ENCODE data around the gene MASP1.
"Not testable (repeated sequence)": the region's sequence is repeated elsewhere in the genome, so short reads cannot be mapped to it uniquely, and the experiment has no call there.

MASP1 gene

GRCh38 chr3:187242435-187242834, 49.1 kb downstream of the MASP1 start (continued):
- TF ChIP-seq, protein P1, sequence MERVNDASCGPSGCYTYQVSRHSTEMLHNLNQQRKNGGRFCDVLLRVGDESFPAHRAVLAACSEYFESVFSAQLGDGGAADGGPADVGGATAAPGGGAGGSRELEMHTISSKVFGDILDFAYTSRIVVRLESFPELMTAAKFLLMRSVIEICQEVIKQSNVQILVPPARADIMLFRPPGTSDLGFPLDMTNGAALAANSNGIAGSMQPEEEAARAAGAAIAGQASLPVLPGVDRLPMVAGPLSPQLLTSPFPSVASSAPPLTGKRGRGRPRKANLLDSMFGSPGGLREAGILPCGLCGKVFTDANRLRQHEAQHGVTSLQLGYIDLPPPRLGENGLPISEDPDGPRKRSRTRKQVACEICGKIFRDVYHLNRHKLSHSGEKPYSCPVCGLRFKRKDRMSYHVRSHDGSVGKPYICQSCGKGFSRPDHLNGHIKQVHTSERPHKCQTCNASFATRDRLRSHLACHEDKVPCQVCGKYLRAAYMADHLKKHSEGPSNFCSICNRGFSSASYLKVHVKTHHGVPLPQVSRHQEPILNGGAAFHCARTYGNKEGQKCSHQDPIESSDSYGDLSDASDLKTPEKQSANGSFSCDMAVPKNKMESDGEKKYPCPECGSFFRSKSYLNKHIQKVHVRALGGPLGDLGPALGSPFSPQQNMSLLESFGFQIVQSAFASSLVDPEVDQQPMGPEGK (CRISPR knock-in tag; IDR thresholded peaks at IDR 0.05; ENCODE audit: borderline replicate concordance): no peak
- TF ChIP-seq ZC3H10 (CRISPR knock-in tag; IDR thresholded peaks at IDR 0.05): no peak

- not testable (repeated sequence) for ATAC-seq
These were observed 52.7 kb downstream of the MASP1 start for GRCh38 chr3:187238835-187239234.

DNA sequence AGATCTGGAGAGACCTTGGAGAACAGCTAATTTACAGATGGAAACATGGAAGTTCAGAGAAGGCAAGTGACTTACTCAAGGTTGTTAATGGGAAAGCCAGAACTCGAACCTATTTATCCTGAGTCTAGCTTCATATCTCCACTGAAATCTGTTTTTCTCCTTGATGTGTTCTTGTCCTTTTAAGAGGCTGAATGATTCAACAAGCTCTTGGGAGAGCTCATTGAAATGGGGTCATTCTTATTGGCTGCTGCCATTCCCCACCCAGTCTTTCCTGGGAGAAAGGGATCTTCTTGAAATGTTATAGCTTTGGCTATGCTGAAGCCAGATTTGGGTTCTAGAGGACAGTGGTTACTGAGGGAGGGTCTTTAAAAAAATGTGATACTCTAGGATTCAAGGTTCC, 53.3 kb downstream of the MASP1 start:
- TF ChIP-seq CSDC2 (CRISPR knock-in tag; IDR thresholded peaks at IDR 0.05) (no peak), ZFP3 (CRISPR knock-in tag; IDR thresholded peaks at IDR 0.05) (no peak), ZC3H10 (CRISPR knock-in tag; IDR thresholded peaks at IDR 0.05) (no peak), GLIS3 (CRISPR knock-in tag; IDR thresholded peaks at IDR 0.05) (no peak)
- TF ChIP-seq, protein P1 (CRISPR knock-in tag; IDR thresholded peaks at IDR 0.05; ENCODE audit: borderline replicate concordance): no peak

DNA sequence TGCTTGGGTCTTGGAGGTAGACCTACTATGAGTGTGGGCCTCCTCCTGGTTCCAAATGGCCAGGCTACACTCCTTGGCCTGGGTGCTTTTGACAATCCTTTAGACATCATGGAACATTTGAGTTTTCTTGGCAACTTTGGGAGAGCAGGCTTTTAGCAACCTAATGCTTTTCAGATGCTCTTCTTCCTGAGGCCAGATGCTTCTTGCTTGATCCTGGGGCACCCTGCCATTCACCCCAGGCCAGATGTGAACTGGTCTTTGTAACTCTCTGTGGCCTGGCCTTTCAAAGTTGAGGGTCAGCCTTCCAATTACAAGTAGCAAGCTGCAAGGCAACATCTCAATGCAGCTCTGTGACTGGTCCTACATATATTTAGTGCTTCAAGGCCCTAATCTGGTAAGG, 53.8 kb downstream of the MASP1 start:
- ATAC-seq: no peak
- TF ChIP-seq ARNTL (CRISPR knock-in tag; IDR thresholded peaks at IDR 0.05; ENCODE audit: borderline replicate concordance, low read depth) (no peak), ZNF70 (CRISPR knock-in tag; IDR thresholded peaks at IDR 0.05) (no peak), OSR1 (CRISPR knock-in tag; IDR thresholded peaks at IDR 0.05) (no peak), ZFP30 (CRISPR knock-in tag; IDR thresholded peaks at IDR 0.05) (no peak), ZFP3 (CRISPR knock-in tag; IDR thresholded peaks at IDR 0.05) (no peak), PPARA (CRISPR knock-in tag; IDR thresholded peaks at IDR 0.05; ENCODE audit: borderline replicate concordance) (no peak), ZC3H10 (CRISPR knock-in tag; IDR thresholded peaks at IDR 0.05) (no peak), CSRNP3 (CRISPR knock-in tag; IDR thresholded peaks at IDR 0.05) (no peak), TOX (CRISPR knock-in tag; IDR thresholded peaks at IDR 0.05; ENCODE audit: borderline replicate concordance) (no peak), ZNF565 (CRISPR knock-in tag; conservative IDR thresholded peaks at IDR 0.05; ENCODE audit: low read depth) (no peak), ZNF8 (CRISPR knock-in tag; IDR thresholded peaks at IDR 0.05) (no peak)
- TF ChIP-seq, protein P1 (CRISPR knock-in tag; IDR thresholded peaks at IDR 0.05; ENCODE audit: borderline replicate concordance): no peak
- TF ChIP-seq, protein P2, sequence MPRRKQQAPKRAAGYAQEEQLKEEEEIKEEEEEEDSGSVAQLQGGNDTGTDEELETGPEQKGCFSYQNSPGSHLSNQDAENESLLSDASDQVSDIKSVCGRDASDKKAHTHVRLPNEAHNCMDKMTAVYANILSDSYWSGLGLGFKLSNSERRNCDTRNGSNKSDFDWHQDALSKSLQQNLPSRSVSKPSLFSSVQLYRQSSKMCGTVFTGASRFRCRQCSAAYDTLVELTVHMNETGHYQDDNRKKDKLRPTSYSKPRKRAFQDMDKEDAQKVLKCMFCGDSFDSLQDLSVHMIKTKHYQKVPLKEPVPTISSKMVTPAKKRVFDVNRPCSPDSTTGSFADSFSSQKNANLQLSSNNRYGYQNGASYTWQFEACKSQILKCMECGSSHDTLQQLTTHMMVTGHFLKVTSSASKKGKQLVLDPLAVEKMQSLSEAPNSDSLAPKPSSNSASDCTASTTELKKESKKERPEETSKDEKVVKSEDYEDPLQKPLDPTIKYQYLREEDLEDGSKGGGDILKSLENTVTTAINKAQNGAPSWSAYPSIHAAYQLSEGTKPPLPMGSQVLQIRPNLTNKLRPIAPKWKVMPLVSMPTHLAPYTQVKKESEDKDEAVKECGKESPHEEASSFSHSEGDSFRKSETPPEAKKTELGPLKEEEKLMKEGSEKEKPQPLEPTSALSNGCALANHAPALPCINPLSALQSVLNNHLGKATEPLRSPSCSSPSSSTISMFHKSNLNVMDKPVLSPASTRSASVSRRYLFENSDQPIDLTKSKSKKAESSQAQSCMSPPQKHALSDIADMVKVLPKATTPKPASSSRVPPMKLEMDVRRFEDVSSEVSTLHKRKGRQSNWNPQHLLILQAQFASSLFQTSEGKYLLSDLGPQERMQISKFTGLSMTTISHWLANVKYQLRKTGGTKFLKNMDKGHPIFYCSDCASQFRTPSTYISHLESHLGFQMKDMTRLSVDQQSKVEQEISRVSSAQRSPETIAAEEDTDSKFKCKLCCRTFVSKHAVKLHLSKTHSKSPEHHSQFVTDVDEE (CRISPR knock-in tag; IDR thresholded peaks at IDR 0.05): no peak
- TF ChIP-seq, protein P3, sequence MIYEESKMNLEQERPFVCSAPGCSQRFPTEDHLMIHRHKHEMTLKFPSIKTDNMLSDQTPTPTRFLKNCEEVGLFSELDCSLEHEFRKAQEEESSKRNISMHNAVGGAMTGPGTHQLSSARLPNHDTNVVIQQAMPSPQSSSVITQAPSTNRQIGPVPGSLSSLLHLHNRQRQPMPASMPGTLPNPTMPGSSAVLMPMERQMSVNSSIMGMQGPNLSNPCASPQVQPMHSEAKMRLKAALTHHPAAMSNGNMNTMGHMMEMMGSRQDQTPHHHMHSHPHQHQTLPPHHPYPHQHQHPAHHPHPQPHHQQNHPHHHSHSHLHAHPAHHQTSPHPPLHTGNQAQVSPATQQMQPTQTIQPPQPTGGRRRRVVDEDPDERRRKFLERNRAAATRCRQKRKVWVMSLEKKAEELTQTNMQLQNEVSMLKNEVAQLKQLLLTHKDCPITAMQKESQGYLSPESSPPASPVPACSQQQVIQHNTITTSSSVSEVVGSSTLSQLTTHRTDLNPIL (CRISPR knock-in tag; IDR thresholded peaks at IDR 0.05; ENCODE audit: low read depth): no peak
- TF ChIP-seq, protein P4, sequence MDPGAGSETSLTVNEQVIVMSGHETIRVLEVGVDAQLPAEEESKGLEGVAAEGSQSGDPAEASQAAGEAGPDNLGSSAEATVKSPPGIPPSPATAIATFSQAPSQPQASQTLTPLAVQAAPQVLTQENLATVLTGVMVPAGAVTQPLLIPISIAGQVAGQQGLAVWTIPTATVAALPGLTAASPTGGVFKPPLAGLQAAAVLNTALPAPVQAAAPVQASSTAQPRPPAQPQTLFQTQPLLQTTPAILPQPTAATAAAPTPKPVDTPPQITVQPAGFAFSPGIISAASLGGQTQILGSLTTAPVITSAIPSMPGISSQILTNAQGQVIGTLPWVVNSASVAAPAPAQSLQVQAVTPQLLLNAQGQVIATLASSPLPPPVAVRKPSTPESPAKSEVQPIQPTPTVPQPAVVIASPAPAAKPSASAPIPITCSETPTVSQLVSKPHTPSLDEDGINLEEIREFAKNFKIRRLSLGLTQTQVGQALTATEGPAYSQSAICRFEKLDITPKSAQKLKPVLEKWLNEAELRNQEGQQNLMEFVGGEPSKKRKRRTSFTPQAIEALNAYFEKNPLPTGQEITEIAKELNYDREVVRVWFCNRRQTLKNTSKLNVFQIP (CRISPR knock-in tag; IDR thresholded peaks at IDR 0.05; ENCODE audit: borderline replicate concordance, low read depth): no peak

More for the DNA sequence above, 53.3 kb downstream of the MASP1 start:
- no peak for ATAC-seq

All from SK-N-SH treated with all-trans-retinoic acid at 6 μM for 48 hours (cell line).